Jurkat, Clone E6-1 (cell line): Measurements from ENCODE around the gene ELAVL3. TPM values are rescaled to one million over a fixed set of nuclear protein-coding genes. Genes with fewer than 3 reads are reported as not detected.

Experiments used
- DNase-seq: peaks from one replicate; pipeline ENCODE4 v3.0.0-alpha.2; 2011; ENCODE audit warnings: low read depth, low spot score
- H3K4me3 ChIP-seq: 2 replicates; pipeline ENCODE4 v1.5.1; 2011; ENCODE audit warnings: mild to moderate bottlenecking, low read length, control low read depth, moderate library complexity
- polyA plus RNA-seq: library from polyadenylated mRNA; unstranded; fragments of >200 nt; gene quantifications from one replicate; pipeline ENCODE4 v1.2.1, GENCODE V29; 2012; ENCODE audit warnings: missing spikeins; ENCODE audit not compliant: insufficient read length, insufficient read depth

ELAVL3 gene
- polyA plus RNA-seq = not detected

- no peak for DNase-seq
- H3K4me3 ChIP-seq = peak within 1 kb of the TSS; percentile 48
Measured at GRCh38 chr19:11480715-11481533, at the start of gene ELAVL3. Gene ELAVL3, minus strand, starts transcription at chr19:11481046. Its CDS starts 438 bp downstream, at chr19:11480608.

DNA sequence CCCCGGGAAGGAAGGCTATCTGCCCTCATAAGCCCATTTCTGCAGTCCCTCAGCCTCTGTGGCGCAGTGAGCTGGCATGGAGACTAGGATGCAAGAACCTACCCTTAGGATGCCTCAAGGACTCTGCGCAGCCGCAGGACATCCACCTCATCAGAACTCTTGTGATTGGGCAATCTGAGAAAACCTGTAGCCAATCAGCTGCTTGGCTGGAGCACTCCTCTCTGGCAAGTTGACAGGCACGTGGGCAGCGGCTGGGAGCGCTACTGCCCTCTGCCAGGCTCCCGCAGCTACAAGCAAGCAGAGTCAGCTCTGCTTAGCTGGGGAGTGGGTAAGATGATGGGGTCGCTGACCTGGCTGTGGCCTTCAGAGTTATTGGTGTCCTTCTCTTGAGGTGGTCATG lies 49.6 kb upstream of the ELAVL3 start:
- H3K4me3 ChIP-seq = no peak overlapping the region
- DNase-seq = peak; percentile 40

- DNase-seq = peak; percentile 95
- peak within 1 kb of the TSS; percentile 89 for H3K4me3 ChIP-seq
Measured at GRCh38 chr19:11528551-11529341, 47.9 kb upstream of the ELAVL3 start, which contains the start of gene ECSIT. Gene ECSIT, minus strand, starts transcription at chr19:11529134. Its CDS starts 9,964 bp downstream, at chr19:11519170.

GRCh38 chr19:11519138-11519537 lies 38.3 kb upstream of the ELAVL3 start:
- no peak for DNase-seq
- H3K4me3 ChIP-seq = no peak overlapping the region

GRCh38 chr19:11513946-11514345 lies 33.1 kb upstream of the ELAVL3 start:
- no peak for DNase-seq
- H3K4me3 ChIP-seq = no peak overlapping the region

DNA sequence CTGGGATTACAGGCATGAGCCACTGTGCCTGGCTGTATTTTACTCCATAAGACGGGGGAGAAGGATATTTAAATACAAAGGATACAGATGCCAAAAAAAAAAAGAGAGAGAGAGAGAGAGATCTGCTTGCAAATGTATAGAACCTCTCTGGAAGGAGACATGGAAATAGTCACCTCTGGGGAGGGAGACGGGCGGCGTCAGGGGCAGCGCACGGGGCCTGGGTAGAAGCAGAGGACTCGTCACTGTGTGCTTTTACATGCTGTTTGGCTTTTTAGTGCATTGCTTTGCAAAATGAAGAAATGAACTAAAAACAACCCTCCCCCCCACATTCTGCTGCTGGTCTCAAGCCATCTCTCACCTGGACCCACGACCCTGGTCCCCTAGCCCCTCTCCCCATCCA lies 29.6 kb upstream of the ELAVL3 start:
- no peak overlapping the region for H3K4me3 ChIP-seq
- DNase-seq = no peak

- DNase-seq = no peak
- no peak overlapping the region for H3K4me3 ChIP-seq
Measured at GRCh38 chr19:11507370-11508078, 26.7 kb upstream of the ELAVL3 start.

DNA sequence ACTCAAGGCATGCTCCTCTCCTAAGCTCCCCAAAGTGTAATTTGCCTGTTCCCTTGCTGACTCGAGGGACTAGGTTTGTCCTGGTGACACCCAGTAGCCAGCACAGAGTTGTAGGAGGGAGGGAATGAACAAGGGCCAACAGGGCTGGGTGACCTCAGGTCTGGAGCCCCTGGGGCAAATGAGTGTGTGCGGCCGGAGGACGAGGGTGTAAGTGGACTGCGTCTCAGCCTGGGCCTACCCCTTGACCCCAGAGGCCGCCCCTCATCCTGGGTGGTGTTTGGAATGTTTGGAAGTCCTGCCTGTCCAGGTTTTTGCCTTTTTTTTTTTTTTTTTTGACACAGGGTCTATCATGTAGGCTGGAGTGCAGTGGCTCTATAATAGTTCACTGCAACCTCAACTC lies 26.1 kb upstream of the ELAVL3 start:
- no peak for DNase-seq
- no peak overlapping the region for H3K4me3 ChIP-seq

GRCh38 chr19:11506101-11506555 lies 25.3 kb upstream of the ELAVL3 start:
- DNase-seq = no peak
- peak overlapping the region; percentile 64 for H3K4me3 ChIP-seq

GRCh38 chr19:11505504-11506100 lies 24.8 kb upstream of the ELAVL3 start, which contains the start of gene ZNF653:
Gene ZNF653, minus strand, starts transcription at chr19:11505839. Its CDS starts 53 bp downstream, at chr19:11505786.
- DNase-seq = peak; percentile 92
- peak within 1 kb of the TSS; percentile 64 for H3K4me3 ChIP-seq

DNA sequence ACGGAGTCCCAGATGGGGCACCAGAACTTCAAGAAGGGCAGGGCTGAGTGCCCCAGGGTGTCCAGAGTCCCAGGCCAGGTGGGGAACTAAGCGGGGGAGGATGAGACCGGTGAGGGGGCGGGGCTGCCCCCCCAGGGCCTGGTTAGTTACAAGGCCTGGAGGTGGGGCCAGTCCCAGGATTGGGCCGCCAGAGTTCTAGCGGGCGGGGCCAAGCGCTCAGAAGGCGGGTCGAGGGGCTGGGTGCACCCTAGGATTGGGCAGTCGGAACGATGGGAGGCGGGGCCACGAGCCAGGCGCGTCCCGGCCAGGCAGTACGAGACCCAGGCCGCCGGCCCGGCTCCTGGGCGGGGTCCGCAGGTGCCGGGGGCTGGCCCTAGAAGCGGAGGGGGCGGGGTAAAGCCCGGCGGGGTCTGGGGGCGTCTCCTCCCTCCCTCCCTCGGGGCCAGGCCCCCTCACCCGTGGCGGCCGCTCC lies 24.2 kb upstream of the ELAVL3 start:
- H3K4me3 ChIP-seq = peak overlapping the region; percentile 64
- peak; percentile 92 for DNase-seq

GRCh38 chr19:11504502-11505031 lies 23.7 kb upstream of the ELAVL3 start:
- no peak for DNase-seq
- peak overlapping the region; percentile 64 for H3K4me3 ChIP-seq

DNA sequence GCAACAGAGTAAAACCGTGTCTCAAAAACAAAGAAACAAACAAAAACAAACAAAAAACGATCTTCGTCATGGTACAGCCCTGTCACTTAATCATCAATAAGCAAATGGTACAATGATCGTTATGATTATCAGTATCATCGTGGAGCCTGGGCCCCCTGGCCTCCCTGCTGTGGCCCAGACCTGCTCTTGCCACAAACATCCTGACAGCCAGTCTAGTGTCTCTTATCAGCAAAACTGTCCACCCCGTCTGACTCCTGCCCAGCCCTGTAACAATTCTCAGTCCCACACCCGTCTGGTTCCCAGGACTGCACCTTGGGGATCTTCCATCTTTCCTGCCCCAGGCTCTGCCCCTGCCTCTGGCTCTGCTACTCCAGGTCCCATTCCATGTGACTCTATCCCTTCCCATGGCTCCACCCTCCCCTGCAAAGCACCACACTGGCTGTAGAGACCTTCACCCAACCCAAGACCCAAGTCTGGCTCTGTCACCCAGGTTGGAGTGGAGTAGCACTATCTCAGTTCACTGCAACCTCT lies 19.1 kb upstream of the ELAVL3 start:
- no peak overlapping the region for H3K4me3 ChIP-seq
- no peak for DNase-seq

DNA sequence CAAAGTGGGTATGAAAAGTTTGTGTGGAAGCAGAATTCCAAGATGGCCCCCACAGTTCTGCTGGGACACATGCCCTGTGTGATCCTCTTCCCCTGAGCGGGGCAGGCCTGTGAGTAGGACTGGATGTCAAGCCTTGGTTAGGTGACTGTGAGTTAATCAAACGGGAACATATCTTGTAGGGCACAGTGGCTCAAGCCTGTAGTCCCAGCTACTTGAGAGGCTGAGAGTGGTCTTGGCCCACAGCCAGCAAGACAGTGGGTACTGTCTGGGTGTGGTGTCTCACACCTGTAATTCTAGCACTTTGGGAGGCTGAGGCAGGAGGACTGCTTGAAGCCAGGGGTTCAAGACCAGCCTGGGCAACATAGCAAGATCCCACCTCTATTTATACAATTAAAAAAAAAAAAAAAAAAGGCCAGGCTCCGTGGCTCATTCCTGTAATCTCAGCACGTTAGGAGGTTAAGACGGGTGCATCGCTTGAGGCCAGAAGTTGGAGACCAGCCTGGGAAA lies 18.4 kb upstream of the ELAVL3 start:
- no peak for DNase-seq
- H3K4me3 ChIP-seq = no peak overlapping the region

GRCh38 chr19:11496391-11497163 lies 15.7 kb upstream of the ELAVL3 start:
- H3K4me3 ChIP-seq = no peak overlapping the region
- DNase-seq = peak; percentile 42

- no peak for DNase-seq
- H3K4me3 ChIP-seq = no peak overlapping the region
Measured at GRCh38 chr19:11495885-11496284, 15.0 kb upstream of the ELAVL3 start.

DNA sequence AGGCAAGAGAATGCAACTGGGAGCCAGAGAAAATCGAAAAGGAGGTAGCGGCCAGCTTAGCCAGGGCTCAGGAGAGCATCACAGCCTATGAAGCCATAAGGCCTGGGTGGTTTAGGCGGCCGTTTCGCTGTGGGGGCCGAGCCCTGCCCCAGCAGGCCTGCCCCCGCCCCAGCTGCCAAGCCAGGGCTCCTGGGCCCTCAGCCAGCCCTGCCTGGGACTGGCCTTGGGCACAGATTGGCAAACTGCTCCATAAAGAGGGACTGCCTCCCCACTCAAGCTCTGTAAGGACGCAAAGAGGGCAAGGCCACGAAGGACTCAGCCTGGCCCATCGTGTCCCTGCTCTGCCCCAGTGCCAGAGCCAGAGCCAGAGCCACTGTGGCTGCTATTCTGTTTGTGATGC lies 14.6 kb upstream of the ELAVL3 start:
- no peak overlapping the region for H3K4me3 ChIP-seq

More for the DNA sequence above, 14.6 kb upstream of the ELAVL3 start:
- no peak for DNase-seq
